Stimulated activated CD8-positive, alpha-beta memory T cell treated with anti-CD3 and anti-CD28 coated beads, Interleukin-4, amount 100 ng/mL, for 48 hours (primary cell): ENCODE results near the gene TRIO.
"Not testable (repeated sequence)": the region's sequence is repeated elsewhere in the genome, so short reads cannot be mapped to it uniquely, and the experiment has no call there.

ENCODE experiments used
- DNase-seq: peaks from one replicate; pipeline ENCODE4 v3.0.0-alpha.2; 2020

TRIO gene

DNA sequence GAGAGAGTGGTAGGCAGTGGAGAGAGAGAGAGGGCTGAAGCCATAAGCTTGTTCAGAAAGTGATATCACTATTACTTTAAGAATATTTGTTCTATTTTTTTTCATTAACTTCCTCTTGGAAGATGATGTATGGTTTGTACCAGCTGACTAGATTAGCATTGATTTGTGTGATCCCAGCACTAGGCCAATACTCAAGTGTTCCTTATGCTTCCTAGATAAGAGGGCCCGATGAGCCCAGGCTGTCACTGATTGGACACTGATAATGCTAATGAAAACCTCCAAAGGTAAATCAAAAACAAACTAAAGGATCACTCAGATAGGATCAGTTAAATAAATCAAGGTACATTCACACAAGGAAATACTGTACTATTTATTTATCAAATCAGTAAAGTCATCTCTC lies 385.8 kb downstream of the TRIO start:
- no peak for DNase-seq

GRCh38 chr5:14531668-14532067 lies 388.5 kb downstream of the TRIO start:
- DNase-seq: no peak

- no peak for DNase-seq
Measured at GRCh38 chr5:14532180-14532579, 389.0 kb downstream of the TRIO start.

GRCh38 chr5:14534773-14535172 lies 391.6 kb downstream of the TRIO start:
- no peak for DNase-seq

- DNase-seq: no peak
Measured at GRCh38 chr5:14545308-14545707, 402.2 kb downstream of the TRIO start.

DNA sequence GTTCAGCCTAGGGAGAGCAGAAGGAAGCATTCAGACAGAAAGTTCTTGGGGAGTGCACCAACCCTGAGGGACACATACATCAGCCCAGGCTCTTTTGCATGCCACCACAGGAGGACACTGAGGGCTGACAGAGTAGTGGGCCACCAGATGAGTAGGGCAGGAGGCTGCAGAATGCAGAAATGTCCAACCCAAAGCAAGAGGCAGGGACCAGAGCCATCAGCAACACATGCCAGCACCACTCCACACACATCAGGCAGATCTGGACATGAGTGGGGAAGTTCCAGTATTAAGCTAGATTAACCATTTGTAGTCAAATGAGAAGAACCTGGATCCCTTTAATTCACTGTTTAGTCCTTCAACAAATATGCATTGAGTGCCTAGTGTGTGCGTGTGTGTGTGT lies 402.7 kb downstream of the TRIO start:
- no peak for DNase-seq

DNA sequence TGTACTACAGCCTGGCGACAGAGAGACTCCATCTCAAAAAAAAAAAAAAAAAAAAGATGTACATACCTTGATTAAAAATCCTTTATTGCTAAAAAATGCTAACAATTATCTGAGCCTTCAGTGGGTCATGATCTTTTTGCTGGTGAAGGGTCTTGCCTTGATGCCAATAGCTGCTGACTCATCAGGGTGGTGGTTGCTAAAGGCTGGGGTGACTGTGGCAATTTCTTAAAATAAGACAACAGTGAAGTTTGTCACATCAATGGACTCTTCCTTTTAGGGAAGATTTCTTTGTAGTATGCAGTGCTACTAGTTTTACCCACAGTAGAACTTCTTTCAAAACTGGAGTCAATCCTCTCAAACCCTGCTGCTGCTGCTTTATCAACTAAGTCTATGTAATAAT lies 404.5 kb downstream of the TRIO start:
- DNase-seq: no peak

- no peak for DNase-seq
Measured at GRCh38 chr5:14551211-14551610, 408.1 kb downstream of the TRIO start.

- DNase-seq: no peak
Measured at GRCh38 chr5:14552017-14552416, 408.9 kb downstream of the TRIO start.

DNA sequence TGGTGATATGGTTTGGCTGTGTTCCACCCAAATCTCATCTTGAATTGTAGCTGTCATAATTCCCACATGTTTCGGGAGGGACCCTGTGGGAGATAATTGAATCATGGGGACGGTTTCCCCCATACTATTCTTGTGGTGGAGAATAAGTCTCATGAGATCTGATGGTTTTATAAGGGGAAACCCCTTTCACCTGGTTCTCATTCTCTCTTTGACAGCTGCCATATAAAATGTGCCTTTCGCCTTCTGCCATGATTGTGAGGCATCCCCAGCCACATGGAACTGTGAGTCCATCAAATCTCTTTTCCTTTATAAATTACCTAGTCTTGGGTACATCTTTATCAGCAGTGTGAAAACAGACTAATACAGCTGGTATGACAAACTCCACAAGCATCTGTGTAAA lies 411.1 kb downstream of the TRIO start:
- DNase-seq: not testable (repeated sequence)

DNA sequence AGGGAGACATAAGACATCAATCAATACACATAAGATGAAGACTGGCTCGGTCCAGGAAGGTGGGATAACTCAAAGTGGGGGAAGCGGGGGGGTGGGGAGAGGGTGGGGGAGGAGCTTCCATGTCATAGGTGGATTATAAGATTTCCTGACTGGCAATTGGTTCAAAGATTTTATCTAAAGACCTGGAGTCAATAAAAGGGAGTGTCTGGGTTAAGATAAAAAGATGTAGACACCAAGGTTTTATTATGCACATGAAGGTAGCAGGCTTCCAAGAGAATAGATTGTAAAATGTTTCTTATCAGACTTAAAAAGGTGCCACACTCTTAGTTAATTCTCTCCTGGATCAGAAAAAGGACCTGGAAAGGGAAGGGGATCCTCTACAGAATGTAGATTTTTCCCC lies 412.9 kb downstream of the TRIO start:
- no peak for DNase-seq

DNA sequence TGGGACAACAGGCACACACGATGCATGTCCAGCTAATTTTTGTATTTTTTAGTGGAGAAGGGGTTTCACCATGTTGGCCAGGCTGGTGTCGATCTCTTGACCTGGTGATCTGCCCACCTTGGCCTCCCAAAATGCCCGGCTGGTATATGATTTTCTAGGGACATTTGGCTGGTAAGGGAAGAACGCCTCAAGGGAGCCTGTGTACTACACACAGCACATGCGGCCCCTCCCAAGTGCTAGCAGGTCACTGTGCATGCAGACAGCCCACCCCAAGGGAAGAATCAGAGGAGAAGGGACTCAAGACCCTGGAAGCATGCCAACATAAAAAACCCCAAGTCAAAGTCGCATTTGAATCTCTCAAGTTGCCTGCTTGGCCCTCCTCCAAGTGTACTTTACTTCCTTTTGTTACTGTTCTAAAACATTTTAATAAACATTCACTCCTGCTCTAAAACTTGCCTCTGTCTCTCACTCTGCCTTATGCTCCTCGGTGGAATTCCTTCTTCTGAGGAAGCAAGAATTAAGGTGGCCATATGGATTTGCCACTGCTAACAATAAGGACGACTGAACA lies 414.1 kb downstream of the TRIO start:
- DNase-seq: no peak

GRCh38 chr5:14557791-14558415 lies 414.8 kb downstream of the TRIO start:
- DNase-seq: no peak
